Testis (tissue), 2 donors: ENCODE data around the gene CD109.

Experiments used
- POLR2A ChIP-seq: fragments of 450-650 bp; IDR thresholded peaks from one replicate; pipeline ENCODE4 v1.6.1; 2017; ENCODE audit warnings: antibody characterized with exemption, mild to moderate bottlenecking, moderate library complexity
- TF ChIP-seq, protein P1 (sequence below), 3 experiments: fragments of 450-650 bp in 2 of 3; fragments of 200-600 bp in 1 of 3; sonication (generic) in 1 of 3; IDR thresholded peaks; one replicate each; pipeline ENCODE4 v1.5.1; 2016 to 2019; ENCODE audit warnings: antibody characterized with exemption in 3 of 3, mild to moderate bottlenecking in 2 of 3, moderate library complexity in 1 of 3

DNA sequence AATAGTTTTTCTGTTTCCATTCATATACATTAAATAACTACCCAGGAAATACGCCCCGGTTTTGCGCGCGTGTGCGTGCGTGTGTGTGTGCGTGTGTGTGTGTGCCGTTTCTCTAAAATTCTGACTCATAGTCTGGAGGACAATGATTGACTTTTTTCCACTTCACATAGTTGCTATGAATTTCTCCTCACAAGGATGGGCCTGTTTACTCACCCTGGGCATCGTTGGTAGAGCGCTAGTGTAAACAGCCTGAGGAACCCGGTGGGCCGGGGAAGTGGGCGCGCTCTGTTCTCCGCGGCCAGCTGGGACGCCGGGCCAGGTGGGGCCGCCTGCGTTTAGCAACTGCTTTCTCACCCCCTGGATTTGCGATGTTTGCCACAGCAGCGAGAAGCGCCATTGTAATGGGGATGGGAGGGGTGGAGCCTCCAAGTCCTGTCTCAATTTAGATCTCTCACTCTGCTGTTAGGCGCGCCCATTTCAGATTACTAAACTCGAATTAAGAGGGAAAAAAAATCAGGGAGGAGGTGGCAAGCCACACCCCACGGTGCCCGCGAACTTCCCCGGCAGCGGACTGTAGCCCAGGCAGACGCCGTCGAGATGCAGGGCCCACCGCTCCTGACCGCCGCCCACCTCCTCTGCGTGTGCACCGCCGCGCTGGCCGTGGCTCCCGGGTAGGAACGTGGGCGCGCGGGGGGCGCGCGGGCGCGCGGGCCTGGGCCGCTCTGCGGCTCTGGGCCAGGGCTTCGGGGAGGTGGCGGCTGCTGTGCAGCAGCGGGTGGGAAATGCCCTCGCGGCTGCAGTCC lies at the start of gene CD109:
- TF ChIP-seq, protein P1, sequence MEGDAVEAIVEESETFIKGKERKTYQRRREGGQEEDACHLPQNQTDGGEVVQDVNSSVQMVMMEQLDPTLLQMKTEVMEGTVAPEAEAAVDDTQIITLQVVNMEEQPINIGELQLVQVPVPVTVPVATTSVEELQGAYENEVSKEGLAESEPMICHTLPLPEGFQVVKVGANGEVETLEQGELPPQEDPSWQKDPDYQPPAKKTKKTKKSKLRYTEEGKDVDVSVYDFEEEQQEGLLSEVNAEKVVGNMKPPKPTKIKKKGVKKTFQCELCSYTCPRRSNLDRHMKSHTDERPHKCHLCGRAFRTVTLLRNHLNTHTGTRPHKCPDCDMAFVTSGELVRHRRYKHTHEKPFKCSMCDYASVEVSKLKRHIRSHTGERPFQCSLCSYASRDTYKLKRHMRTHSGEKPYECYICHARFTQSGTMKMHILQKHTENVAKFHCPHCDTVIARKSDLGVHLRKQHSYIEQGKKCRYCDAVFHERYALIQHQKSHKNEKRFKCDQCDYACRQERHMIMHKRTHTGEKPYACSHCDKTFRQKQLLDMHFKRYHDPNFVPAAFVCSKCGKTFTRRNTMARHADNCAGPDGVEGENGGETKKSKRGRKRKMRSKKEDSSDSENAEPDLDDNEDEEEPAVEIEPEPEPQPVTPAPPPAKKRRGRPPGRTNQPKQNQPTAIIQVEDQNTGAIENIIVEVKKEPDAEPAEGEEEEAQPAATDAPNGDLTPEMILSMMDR (IDR thresholded peaks at IDR 0.05), result no peak
- TF ChIP-seq POLR2A, result no peak
